SK-N-SH treated with all-trans-retinoic acid at 6 μM for 48 hours (cell line): ENCODE data around the gene CMIP.

ENCODE experiments used
- ATAC-seq: fragments of 200-7000 bp; cut with Tn5 transposase; 3 replicates; pipeline ENCODE4 v1.9.1; 2020; ENCODE audit warnings: mild to moderate bottlenecking, moderate library complexity
- ARNTL ChIP-seq: fragments of 450-650 bp; formaldehyde crosslinking; IDR thresholded peaks from 2 replicates; pipeline ENCODE4 v1.5.0; 2020; ENCODE audit warnings: low read depth, mild to moderate bottlenecking, moderate library complexity, borderline replicate concordance
- BACH2 ChIP-seq: fragments of 250-450 bp; sonication (Bioruptor Pico); IDR thresholded peaks from 2 replicates; pipeline ENCODE4 v1.9.0; 2021; ENCODE audit warnings: mild to moderate bottlenecking, borderline replicate concordance
- ESRRG ChIP-seq: fragments of 250-450 bp; sonication (Bioruptor Pico); IDR thresholded peaks from 2 replicates; pipeline ENCODE4 v1.6.1; 2021; ENCODE audit warnings: mild to moderate bottlenecking
- GLIS3 ChIP-seq: fragments of 250-450 bp; sonication (Bioruptor Pico); IDR thresholded peaks from 2 replicates; pipeline ENCODE4 v1.5.0; 2020; ENCODE audit warnings: mild to moderate bottlenecking, moderate library complexity
- ISL1 ChIP-seq: fragments of 250-450 bp; sonication (Bioruptor Pico); IDR thresholded peaks from 2 replicates; pipeline ENCODE4 v2.1.2; 2022; ENCODE audit warnings: mild to moderate bottlenecking, moderate library complexity
- OSR1 ChIP-seq: fragments of 250-450 bp; sonication (Bioruptor Pico); IDR thresholded peaks from 2 replicates; pipeline ENCODE4 v1.8.0; 2022; ENCODE audit warnings: moderate library complexity, mild to moderate bottlenecking, inconsistent platforms
- PPARA ChIP-seq: fragments of 250-450 bp; sonication (Bioruptor Pico); IDR thresholded peaks from 2 replicates; pipeline ENCODE4 v1.5.0; 2020; ENCODE audit warnings: mild to moderate bottlenecking, borderline replicate concordance
- RARB ChIP-seq: fragments of 250-450 bp; sonication (Bioruptor Pico); IDR thresholded peaks from 2 replicates; pipeline ENCODE4 v1.8.0; 2021; ENCODE audit warnings: mild to moderate bottlenecking, moderate library complexity
- SNAI2 ChIP-seq: fragments of 250-450 bp; sonication (Bioruptor Pico); IDR thresholded peaks from 2 replicates; pipeline ENCODE4 v1.5.0; 2020; ENCODE audit warnings: mild to moderate bottlenecking, moderate library complexity
- TCF4 ChIP-seq: fragments of 250-450 bp; sonication (Bioruptor Pico); IDR thresholded peaks from 2 replicates; pipeline ENCODE4 v1.8.0; 2021; ENCODE audit warnings: mild to moderate bottlenecking, moderate library complexity, borderline replicate concordance
- TOX ChIP-seq: fragments of 250-450 bp; sonication (Bioruptor Pico); IDR thresholded peaks from 2 replicates; pipeline ENCODE4 v1.8.0; 2021; ENCODE audit warnings: mild to moderate bottlenecking, moderate library complexity, borderline replicate concordance
- ZC3H10 ChIP-seq: fragments of 250-450 bp; sonication (Bioruptor Pico); IDR thresholded peaks from 2 replicates; pipeline ENCODE4 v1.5.1; 2021; ENCODE audit warnings: mild to moderate bottlenecking, moderate library complexity
- ZFP3 ChIP-seq: fragments of 250-450 bp; sonication (Bioruptor Pico); IDR thresholded peaks from 2 replicates; pipeline ENCODE4 v1.5.0; 2020; ENCODE audit warnings: mild to moderate bottlenecking, moderate library complexity
- ZNF70 ChIP-seq: fragments of 450-650 bp; formaldehyde crosslinking; IDR thresholded peaks from 2 replicates; pipeline ENCODE4 v1.5.0; 2020; ENCODE audit warnings: mild to moderate bottlenecking, moderate library complexity
- ZNF8 ChIP-seq: fragments of 450-650 bp; formaldehyde crosslinking; IDR thresholded peaks from 2 replicates; pipeline ENCODE4 v1.5.0; 2020; ENCODE audit warnings: mild to moderate bottlenecking, moderate library complexity
- TF ChIP-seq, protein P1 (sequence below): fragments of 250-450 bp; sonication (Bioruptor Pico); IDR thresholded peaks from 2 replicates; pipeline ENCODE4 v1.5.1; 2021; ENCODE audit warnings: mild to moderate bottlenecking, moderate library complexity
- TF ChIP-seq, protein P2 (sequence below): fragments of 250-450 bp; sonication (Bioruptor Pico); IDR thresholded peaks from 2 replicates; pipeline ENCODE4 v1.8.0; 2020; ENCODE audit warnings: mild to moderate bottlenecking, moderate library complexity, borderline replicate concordance
- TF ChIP-seq, protein P3 (sequence below): fragments of 250-450 bp; sonication (Bioruptor Pico); IDR thresholded peaks from 2 replicates; pipeline ENCODE4 v1.5.1; 2020; ENCODE audit warnings: low read depth, mild to moderate bottlenecking, moderate library complexity
- TF ChIP-seq, protein P4 (sequence below): fragments of 250-450 bp; sonication (Bioruptor Pico); IDR thresholded peaks from 2 replicates; pipeline ENCODE4 v1.5.0; 2020; ENCODE audit warnings: mild to moderate bottlenecking, moderate library complexity

CMIP gene

DNA sequence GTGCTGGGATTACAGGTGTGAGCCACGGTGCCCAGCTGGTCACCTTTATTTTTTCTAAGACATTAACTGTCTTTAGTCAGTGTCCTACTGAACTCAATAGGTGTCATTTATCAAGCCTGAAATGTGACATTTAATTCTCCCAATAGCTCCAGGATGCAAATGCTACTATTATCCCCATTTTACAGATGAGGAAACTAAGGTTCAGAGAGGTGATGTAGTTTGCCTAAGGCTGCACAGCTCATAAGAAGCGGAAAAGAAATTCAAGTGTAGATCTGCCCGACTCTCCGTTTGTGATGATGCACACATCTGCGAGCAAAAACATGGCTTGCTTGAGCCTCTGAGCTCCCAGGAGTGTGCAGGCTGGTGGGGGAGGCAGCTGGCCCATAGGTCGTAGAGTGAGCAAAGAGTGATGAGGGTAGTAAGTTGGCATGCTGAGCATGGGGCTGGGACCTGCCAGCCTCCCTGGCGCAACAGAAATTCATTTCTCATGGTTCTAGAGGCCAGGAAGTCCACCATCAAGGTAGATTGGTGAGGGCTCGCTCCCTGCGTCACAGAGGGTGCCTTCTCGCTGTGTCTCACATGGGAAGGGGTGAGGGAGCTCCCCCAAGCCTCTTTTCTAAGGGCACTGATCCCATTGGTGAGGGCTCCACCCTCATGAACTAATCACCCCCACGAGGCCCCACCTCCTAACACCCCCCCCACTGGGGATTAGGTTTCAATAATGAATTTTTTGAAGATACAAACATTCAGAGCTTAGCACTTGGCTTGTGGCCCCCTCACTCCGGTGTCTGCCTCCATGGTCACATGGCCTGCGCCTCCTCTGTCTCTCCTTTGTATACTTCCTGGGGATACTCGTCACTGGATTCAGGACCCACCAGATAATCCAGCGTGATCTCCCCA lies 193.0 kb downstream of the CMIP start:
- no peak for TF ChIP-seq ZNF70 (CRISPR knock-in tag)
- TF ChIP-seq TOX (CRISPR knock-in tag): no peak
- TF ChIP-seq, protein P1, sequence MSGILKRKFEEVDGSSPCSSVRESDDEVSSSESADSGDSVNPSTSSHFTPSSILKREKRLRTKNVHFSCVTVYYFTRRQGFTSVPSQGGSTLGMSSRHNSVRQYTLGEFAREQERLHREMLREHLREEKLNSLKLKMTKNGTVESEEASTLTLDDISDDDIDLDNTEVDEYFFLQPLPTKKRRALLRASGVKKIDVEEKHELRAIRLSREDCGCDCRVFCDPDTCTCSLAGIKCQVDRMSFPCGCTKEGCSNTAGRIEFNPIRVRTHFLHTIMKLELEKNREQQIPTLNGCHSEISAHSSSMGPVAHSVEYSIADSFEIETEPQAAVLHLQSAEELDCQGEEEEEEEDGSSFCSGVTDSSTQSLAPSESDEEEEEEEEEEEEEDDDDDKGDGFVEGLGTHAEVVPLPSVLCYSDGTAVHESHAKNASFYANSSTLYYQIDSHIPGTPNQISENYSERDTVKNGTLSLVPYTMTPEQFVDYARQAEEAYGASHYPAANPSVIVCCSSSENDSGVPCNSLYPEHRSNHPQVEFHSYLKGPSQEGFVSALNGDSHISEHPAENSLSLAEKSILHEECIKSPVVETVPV (CRISPR knock-in tag): no peak
- no peak for TF ChIP-seq GLIS3 (CRISPR knock-in tag)
- TF ChIP-seq ESRRG (CRISPR knock-in tag): no peak
- TF ChIP-seq, protein P2, sequence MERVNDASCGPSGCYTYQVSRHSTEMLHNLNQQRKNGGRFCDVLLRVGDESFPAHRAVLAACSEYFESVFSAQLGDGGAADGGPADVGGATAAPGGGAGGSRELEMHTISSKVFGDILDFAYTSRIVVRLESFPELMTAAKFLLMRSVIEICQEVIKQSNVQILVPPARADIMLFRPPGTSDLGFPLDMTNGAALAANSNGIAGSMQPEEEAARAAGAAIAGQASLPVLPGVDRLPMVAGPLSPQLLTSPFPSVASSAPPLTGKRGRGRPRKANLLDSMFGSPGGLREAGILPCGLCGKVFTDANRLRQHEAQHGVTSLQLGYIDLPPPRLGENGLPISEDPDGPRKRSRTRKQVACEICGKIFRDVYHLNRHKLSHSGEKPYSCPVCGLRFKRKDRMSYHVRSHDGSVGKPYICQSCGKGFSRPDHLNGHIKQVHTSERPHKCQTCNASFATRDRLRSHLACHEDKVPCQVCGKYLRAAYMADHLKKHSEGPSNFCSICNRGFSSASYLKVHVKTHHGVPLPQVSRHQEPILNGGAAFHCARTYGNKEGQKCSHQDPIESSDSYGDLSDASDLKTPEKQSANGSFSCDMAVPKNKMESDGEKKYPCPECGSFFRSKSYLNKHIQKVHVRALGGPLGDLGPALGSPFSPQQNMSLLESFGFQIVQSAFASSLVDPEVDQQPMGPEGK (CRISPR knock-in tag): no peak
- TF ChIP-seq ZNF8 (CRISPR knock-in tag): no peak
- TF ChIP-seq BACH2 (CRISPR knock-in tag): no peak
- no peak for TF ChIP-seq OSR1 (CRISPR knock-in tag)
- TF ChIP-seq ARNTL (CRISPR knock-in tag): no peak
- no peak for TF ChIP-seq RARB (CRISPR knock-in tag)
- TF ChIP-seq, protein P3, sequence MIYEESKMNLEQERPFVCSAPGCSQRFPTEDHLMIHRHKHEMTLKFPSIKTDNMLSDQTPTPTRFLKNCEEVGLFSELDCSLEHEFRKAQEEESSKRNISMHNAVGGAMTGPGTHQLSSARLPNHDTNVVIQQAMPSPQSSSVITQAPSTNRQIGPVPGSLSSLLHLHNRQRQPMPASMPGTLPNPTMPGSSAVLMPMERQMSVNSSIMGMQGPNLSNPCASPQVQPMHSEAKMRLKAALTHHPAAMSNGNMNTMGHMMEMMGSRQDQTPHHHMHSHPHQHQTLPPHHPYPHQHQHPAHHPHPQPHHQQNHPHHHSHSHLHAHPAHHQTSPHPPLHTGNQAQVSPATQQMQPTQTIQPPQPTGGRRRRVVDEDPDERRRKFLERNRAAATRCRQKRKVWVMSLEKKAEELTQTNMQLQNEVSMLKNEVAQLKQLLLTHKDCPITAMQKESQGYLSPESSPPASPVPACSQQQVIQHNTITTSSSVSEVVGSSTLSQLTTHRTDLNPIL (CRISPR knock-in tag): no peak
- no peak for TF ChIP-seq TCF4 (CRISPR knock-in tag)
- no peak for TF ChIP-seq SNAI2 (CRISPR knock-in tag)
- TF ChIP-seq, protein P4, sequence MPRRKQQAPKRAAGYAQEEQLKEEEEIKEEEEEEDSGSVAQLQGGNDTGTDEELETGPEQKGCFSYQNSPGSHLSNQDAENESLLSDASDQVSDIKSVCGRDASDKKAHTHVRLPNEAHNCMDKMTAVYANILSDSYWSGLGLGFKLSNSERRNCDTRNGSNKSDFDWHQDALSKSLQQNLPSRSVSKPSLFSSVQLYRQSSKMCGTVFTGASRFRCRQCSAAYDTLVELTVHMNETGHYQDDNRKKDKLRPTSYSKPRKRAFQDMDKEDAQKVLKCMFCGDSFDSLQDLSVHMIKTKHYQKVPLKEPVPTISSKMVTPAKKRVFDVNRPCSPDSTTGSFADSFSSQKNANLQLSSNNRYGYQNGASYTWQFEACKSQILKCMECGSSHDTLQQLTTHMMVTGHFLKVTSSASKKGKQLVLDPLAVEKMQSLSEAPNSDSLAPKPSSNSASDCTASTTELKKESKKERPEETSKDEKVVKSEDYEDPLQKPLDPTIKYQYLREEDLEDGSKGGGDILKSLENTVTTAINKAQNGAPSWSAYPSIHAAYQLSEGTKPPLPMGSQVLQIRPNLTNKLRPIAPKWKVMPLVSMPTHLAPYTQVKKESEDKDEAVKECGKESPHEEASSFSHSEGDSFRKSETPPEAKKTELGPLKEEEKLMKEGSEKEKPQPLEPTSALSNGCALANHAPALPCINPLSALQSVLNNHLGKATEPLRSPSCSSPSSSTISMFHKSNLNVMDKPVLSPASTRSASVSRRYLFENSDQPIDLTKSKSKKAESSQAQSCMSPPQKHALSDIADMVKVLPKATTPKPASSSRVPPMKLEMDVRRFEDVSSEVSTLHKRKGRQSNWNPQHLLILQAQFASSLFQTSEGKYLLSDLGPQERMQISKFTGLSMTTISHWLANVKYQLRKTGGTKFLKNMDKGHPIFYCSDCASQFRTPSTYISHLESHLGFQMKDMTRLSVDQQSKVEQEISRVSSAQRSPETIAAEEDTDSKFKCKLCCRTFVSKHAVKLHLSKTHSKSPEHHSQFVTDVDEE (CRISPR knock-in tag): no peak
- no peak for TF ChIP-seq ZC3H10
- no peak for TF ChIP-seq ISL1 (CRISPR knock-in tag)
- no peak for TF ChIP-seq PPARA (CRISPR knock-in tag)
- no peak for ATAC-seq

DNA sequence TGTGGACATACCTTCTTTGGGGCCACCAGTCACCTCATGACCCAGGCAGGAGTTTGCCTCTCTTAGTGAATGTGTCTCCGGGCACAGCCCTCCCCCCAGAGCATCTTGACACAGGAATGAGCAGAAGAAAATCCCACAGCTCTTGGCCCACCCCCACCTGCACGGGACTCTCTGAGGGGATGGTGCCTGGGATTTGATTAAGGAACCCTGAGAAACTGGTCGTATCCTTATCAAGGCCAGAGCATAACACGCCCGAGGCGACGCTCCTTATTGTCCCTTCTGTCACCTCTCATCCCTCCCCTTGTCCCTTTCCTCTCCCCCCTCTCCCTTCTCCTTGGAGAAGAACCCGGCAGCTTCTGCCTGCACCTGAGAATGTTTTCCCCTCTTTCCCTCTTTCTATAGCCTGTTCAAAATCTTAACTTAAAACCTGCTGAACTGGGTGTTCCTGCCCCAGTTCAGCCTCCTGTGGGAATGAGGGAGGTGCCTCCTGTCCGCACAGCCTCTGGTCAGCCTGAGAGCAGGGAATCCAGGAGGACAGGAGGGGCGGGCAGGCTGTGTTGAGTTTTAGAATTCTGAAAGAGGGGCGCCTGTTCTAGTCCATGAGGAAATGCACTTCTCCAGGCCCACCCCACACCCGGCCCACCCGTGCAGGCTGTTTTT lies 193.8 kb downstream of the CMIP start:
- ATAC-seq: no peak
- TF ChIP-seq ISL1 (CRISPR knock-in tag) (no peak), ZNF8 (CRISPR knock-in tag) (no peak), PPARA (CRISPR knock-in tag) (no peak), ZNF70 (CRISPR knock-in tag) (no peak)
- TF ChIP-seq, protein P1 (CRISPR knock-in tag): no peak

DNA sequence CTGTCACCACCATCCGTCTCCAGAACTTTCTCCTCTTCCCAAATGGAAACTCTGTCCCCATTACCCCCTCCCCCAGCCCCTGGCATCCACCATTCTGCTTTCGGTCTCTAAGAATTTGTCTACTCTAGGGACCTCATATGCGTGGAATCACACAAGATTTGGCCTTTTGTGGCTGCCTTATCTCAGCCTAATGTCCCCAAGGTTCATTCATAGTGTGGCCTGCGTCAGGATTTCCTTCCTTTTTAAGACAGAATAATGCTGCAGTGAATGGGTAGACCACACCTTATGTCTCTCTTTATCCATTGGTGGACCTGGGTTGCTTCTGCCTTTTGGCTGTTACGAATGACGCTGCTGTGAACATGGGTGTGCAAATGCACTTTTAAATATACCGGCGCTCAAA lies 194.7 kb downstream of the CMIP start:
- ATAC-seq: no peak
- TF ChIP-seq ZNF70 (CRISPR knock-in tag) (no peak), OSR1 (CRISPR knock-in tag) (no peak), BACH2 (CRISPR knock-in tag) (no peak), ZFP3 (no peak), TCF4 (CRISPR knock-in tag) (no peak), SNAI2 (CRISPR knock-in tag) (no peak)
- TF ChIP-seq, protein P4 (CRISPR knock-in tag): no peak
- TF ChIP-seq, protein P1 (CRISPR knock-in tag): no peak
